ENCODE measurements around the gene CYTH1.

GRCh38 chr17:78678222-78678557, 103.9 kb downstream of the CYTH1 start:
- no peak for TF ChIP-seq CTCF (IDR thresholded peaks at IDR 0.05)
- TF ChIP-seq EP300 (IDR thresholded peaks at IDR 0.05) = no peak
- no peak for TF ChIP-seq MAX (IDR thresholded peaks at IDR 0.05)
- TF ChIP-seq HDAC2 (IDR thresholded peaks at IDR 0.05) = no peak
- no peak for TF ChIP-seq POLR2A (IDR thresholded peaks at IDR 0.05; ENCODE audit: low read length)
